ENCODE measurements around the gene NTN1.

DNA sequence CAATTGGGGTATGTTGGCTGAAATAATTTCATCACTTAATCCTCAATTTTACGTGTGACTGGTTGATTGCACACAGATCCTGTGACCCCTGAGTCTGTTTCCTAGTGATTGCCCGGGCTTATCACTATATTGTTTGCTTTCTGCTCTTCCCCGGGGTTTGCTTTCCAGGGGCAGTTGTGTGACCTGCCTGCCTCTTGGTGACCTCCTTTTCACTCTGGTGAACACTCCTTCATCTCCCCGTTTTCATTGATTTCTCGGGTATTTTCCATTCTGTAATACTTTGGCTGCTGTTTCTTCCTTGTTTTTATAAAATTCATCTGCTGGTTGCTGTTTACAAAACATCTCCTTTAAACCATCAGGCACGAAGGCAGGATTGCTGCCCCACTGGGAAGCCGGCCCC lies 36.0 kb downstream of the NTN1 start:
- no peak for TF ChIP-seq POLR2A (IDR thresholded peaks at IDR 0.05; ENCODE audit: low read depth, low read length)
- TF ChIP-seq TAF1 (IDR thresholded peaks at IDR 0.05; ENCODE audit: low read depth, low read length): no peak
- TF ChIP-seq POU2F2 (IDR thresholded peaks at IDR 0.05; ENCODE audit: low read depth, low read length): no peak
